ENCODE measurements around the gene ENO1.
"Not testable (repeated sequence)": the region's sequence is repeated elsewhere in the genome, so short reads cannot be mapped to it uniquely, and the experiment has no call there.

DNA sequence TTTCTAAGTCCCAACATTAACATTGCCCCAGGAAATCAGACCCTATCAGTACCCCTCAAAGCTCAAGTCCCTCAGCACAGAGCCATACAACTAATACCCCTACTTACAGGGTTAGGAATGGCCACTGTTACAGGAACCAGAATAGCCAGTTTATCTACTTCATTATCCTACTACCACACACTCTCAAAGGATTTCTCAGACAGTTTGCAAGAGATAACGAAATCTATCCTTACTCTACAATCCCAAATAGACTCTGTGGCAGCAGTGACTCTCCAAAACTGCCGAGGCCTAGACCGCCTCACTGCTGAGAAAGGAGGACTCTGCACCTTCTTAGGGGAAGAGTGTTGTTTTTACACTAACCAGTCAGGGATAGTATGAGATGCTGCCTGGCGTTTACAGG lies 19.0 kb upstream of the ENO1 start:
- not testable (repeated sequence) for TF ChIP-seq POLR2A (IDR thresholded peaks at IDR 0.05)
- TF ChIP-seq, protein P1, sequence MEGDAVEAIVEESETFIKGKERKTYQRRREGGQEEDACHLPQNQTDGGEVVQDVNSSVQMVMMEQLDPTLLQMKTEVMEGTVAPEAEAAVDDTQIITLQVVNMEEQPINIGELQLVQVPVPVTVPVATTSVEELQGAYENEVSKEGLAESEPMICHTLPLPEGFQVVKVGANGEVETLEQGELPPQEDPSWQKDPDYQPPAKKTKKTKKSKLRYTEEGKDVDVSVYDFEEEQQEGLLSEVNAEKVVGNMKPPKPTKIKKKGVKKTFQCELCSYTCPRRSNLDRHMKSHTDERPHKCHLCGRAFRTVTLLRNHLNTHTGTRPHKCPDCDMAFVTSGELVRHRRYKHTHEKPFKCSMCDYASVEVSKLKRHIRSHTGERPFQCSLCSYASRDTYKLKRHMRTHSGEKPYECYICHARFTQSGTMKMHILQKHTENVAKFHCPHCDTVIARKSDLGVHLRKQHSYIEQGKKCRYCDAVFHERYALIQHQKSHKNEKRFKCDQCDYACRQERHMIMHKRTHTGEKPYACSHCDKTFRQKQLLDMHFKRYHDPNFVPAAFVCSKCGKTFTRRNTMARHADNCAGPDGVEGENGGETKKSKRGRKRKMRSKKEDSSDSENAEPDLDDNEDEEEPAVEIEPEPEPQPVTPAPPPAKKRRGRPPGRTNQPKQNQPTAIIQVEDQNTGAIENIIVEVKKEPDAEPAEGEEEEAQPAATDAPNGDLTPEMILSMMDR (IDR thresholded peaks at IDR 0.05 in 8 of 11, conservative IDR thresholded peaks at IDR 0.05 in 3 of 11), result not testable (repeated sequence)
